ENCODE measurements around the gene IL24.

IL24 gene

GRCh38 chr1:206929524-206929923 lies 32.3 kb downstream of the IL24 start:
- no peak for DNase-seq

- no peak for DNase-seq
Measured at GRCh38 chr1:206930210-206930798, 33.1 kb downstream of the IL24 start.

- no peak for DNase-seq
Measured at GRCh38 chr1:206931709-206932108, 34.5 kb downstream of the IL24 start.

GRCh38 chr1:206932177-206932576 lies 34.9 kb downstream of the IL24 start:
- DNase-seq, result no peak

- DNase-seq, result no peak
Measured at GRCh38 chr1:206933333-206933945, 36.2 kb downstream of the IL24 start.

- DNase-seq, result no peak
Measured at GRCh38 chr1:206935491-206936067, 38.3 kb downstream of the IL24 start.

- no peak for DNase-seq
Measured at GRCh38 chr1:206937425-206937824, 40.2 kb downstream of the IL24 start.

- DNase-seq, result no peak
Measured at GRCh38 chr1:206939131-206939530, 41.9 kb downstream of the IL24 start.

- DNase-seq, result no peak
Measured at GRCh38 chr1:206939841-206940587, 42.8 kb downstream of the IL24 start.

- no peak for DNase-seq
Measured at GRCh38 chr1:206940588-206940936, 43.3 kb downstream of the IL24 start.

- no peak for DNase-seq
Measured at GRCh38 chr1:206941766-206942418, 44.6 kb downstream of the IL24 start.

- DNase-seq, result no peak
Measured at GRCh38 chr1:206944703-206945102, 47.5 kb downstream of the IL24 start.

GRCh38 chr1:206945779-206946178 lies 48.5 kb downstream of the IL24 start:
- no peak for DNase-seq

GRCh38 chr1:206946261-206946660 lies 49.0 kb downstream of the IL24 start, which contains the start of gene PIGR:
TSS of gene PIGR (minus strand) at chr1:206946466. CDS start at chr1:206940531, 5,935 bp downstream.
- DNase-seq, result no peak

- no peak for DNase-seq
Measured at GRCh38 chr1:206947255-206947654, 50.0 kb downstream of the IL24 start.

GRCh38 chr1:206949208-206949607 lies 52.0 kb downstream of the IL24 start:
- DNase-seq, result no peak

- no peak for DNase-seq
Measured at GRCh38 chr1:206949641-206950040, 52.4 kb downstream of the IL24 start.

GRCh38 chr1:206951318-206952100 lies 54.3 kb downstream of the IL24 start:
- no peak for DNase-seq

- DNase-seq, result no peak
Measured at GRCh38 chr1:206952171-206952570, 54.9 kb downstream of the IL24 start.

GRCh38 chr1:206953126-206953525 lies 55.9 kb downstream of the IL24 start:
- no peak for DNase-seq

- DNase-seq, result no peak
Measured at GRCh38 chr1:206953626-206954025, 56.4 kb downstream of the IL24 start.
